Osteocyte (in vitro differentiated cells): ENCODE data around the gene CD59. TPM values are rescaled to one million over a fixed set of nuclear protein-coding genes. Genes with fewer than 3 reads are reported as not detected.
A peak's percentile ranks its signal among the peaks of the same experiment; 100 is the strongest.

ENCODE experiments used
- DNase-seq: peaks from one replicate; pipeline ENCODE4 v3.0.0; 2021; ENCODE audit warnings: mixed read lengths; ENCODE audit not compliant: unreplicated experiment; ENCODE audit errors: extremely low spot score
- H3K27ac Mint-ChIP-seq: one replicate; pipeline ENCODE4 v1.8.0; 2021; ENCODE audit warnings: mild to moderate bottlenecking, mixed read lengths; ENCODE audit not compliant: unreplicated experiment
- H3K27me3 Mint-ChIP-seq: one replicate; pipeline ENCODE4 v1.8.0; 2021; ENCODE audit warnings: mixed read lengths; ENCODE audit not compliant: unreplicated experiment
- H3K36me3 Mint-ChIP-seq: one replicate; pipeline ENCODE4 v1.8.0; 2021; ENCODE audit warnings: mixed read lengths; ENCODE audit not compliant: unreplicated experiment
- H3K4me1 Mint-ChIP-seq: one replicate; pipeline ENCODE4 v1.8.0; 2021; ENCODE audit warnings: mixed read lengths; ENCODE audit not compliant: unreplicated experiment
- H3K4me3 Mint-ChIP-seq: one replicate; pipeline ENCODE4 v1.8.0; 2021; ENCODE audit warnings: mild to moderate bottlenecking, moderate library complexity, mixed read lengths; ENCODE audit not compliant: unreplicated experiment
- H3K9me3 Mint-ChIP-seq: one replicate; pipeline ENCODE4 v1.8.0; 2021; ENCODE audit warnings: mixed read lengths; ENCODE audit not compliant: unreplicated experiment
- CTCF ChIP-seq: fragments of 200-600 bp; sonication (generic); IDR thresholded peaks from 2 replicates; pipeline ENCODE4 v1.5.0; 2021; ENCODE audit warnings: antibody characterized with exemption, mild to moderate bottlenecking, moderate library complexity
- total RNA-seq: library from RNA; stranded (reverse); gene quantifications from 2 replicates; pipeline ENCODE4 v1.2.1, GENCODE V29; 2021

Gene CD59
- total RNA-seq, 1 donor from 2014 or later: 857 TPM

DNA sequence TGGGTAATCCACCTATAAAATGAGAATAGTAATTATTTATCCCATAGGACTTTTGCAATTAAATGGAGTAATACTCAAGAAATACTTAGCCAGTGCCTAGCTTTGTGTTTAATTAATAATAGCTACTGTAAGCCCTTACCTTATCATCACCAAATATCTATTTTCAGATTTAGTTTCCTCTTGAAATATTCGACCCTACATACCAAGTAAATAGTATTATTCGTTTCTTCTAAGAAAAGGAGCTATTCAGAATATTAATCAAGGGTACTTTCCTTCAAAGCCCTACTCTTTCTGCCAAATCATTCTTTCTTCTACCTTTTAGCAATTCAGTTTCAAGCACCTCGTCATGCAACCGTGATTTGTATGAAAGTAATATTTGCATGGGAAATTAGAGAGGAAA lies 31.4 kb upstream of the CD59 start:
- no peaks in the 10 kb centered on the region for H3K27me3 Mint-ChIP-seq
- no peak for TF ChIP-seq CTCF
- peaks cover 9% of the 10 kb centered on the region for H3K9me3 Mint-ChIP-seq
- no peak overlapping the region for H3K27ac Mint-ChIP-seq
- no peak for DNase-seq
- H3K4me3 Mint-ChIP-seq: no peak overlapping the region
- H3K36me3 Mint-ChIP-seq: peaks cover 61% of the 10 kb centered on the region
- H3K4me1 Mint-ChIP-seq: peaks cover 5% of the 10 kb centered on the region

- H3K27ac Mint-ChIP-seq: no peak overlapping the region
- H3K4me3 Mint-ChIP-seq: no peak overlapping the region
- no peaks in the 10 kb centered on the region for H3K4me1 Mint-ChIP-seq
- TF ChIP-seq CTCF: no peak
- H3K36me3 Mint-ChIP-seq: peaks cover 64% of the 10 kb centered on the region
- DNase-seq: no peak
- peaks cover 9% of the 10 kb centered on the region for H3K9me3 Mint-ChIP-seq
- no peaks in the 10 kb centered on the region for H3K27me3 Mint-ChIP-seq
These were observed 29.9 kb upstream of the CD59 start for GRCh38 chr11:33766085-33766484.

DNA sequence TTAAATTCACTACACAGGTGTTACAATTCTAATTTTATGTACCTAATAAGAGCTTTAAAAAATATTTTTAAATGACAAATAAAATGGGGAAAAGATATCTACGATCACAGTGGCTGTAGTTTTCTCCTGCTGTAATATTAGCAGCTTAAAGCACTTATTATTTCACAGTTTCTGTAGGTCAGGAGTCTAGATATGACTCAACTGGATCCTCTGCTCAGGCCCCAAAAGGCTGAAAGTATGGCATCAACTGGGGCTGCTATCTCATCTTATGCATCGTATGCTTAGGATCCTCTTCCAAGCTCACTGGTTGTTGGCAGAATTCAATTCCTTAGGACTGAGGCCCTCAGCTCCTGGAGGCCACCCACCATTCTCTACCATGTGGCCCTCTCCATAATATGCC lies 25.2 kb upstream of the CD59 start:
- Mint-ChIP-seq H3K9me3 (peaks cover 15% of the 10 kb centered on the region), H3K27ac (no peak overlapping the region), H3K4me3 (no peak overlapping the region), H3K27me3 (no peaks in the 10 kb centered on the region), H3K4me1 (no peaks in the 10 kb centered on the region), H3K36me3 (peaks cover 68% of the 10 kb centered on the region)
- DNase-seq: no peak
- no peak for TF ChIP-seq CTCF

- H3K4me1 Mint-ChIP-seq: peaks cover 9% of the 10 kb centered on the region
- H3K4me3 Mint-ChIP-seq: no peak overlapping the region
- TF ChIP-seq CTCF: no peak
- no peak for DNase-seq
- H3K27me3 Mint-ChIP-seq: no peaks in the 10 kb centered on the region
- peaks cover 28% of the 10 kb centered on the region for H3K36me3 Mint-ChIP-seq
- H3K27ac Mint-ChIP-seq: peak overlapping the region; percentile 48
- no peaks in the 10 kb centered on the region for H3K9me3 Mint-ChIP-seq
These were observed 17.2 kb upstream of the CD59 start for GRCh38 chr11:33753304-33753967.

- Mint-ChIP-seq H3K4me3 (no peak overlapping the region), H3K4me1 (peaks cover 23% of the 10 kb centered on the region), H3K27ac (no peak overlapping the region), H3K27me3 (no peaks in the 10 kb centered on the region), H3K36me3 (peaks cover 32% of the 10 kb centered on the region), H3K9me3 (no peaks in the 10 kb centered on the region)
- TF ChIP-seq CTCF: no peak
- no peak for DNase-seq
These were observed 15.7 kb upstream of the CD59 start for GRCh38 chr11:33751878-33752277.
